Measurements from ENCODE around the gene DNMT3A. TPM values are rescaled to one million over a fixed set of nuclear protein-coding genes. Genes with fewer than 3 reads are reported as not detected.

The DNMT3A gene
- total and polyA plus RNA-seq, 2 experiments from 2014 or later = 47.2 to 80.4 TPM

DNA sequence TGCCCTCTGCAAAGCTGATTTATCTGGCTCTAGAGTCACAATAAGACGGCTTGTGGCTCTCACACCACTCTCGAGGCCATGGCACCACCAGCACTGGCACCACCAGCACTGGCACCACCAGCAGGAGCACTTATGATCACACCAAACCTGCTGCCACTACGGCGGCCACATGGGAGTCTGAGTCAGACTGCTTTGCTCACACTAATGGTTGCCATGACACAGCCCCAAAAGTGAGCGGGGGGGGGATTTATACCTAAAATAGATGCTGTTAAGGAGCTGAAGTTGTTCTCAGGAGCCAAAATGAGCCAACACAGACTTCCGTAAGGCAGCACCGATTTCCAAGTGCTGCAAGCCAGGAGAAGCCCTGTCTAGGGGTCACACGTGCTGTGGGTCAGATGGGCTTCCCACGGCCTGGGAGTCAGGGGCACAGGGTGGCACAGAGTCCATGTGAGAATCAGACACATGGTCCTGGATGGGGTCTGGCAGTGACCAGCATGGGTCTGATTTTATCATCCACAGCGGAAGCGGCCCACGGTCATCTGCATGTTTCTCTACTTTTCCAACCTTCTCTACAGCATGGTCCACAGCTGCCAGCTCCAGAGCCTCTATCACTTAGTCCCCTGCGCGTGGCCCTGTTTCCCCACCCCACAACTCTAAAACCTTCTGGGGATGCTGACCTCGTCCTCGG is 16.7 kb downstream of the DNMT3A start:
- no peak overlapping the region for H3K4me3 ChIP-seq
- peaks cover 11% of the 10 kb centered on the region for H3K27me3 Mint-ChIP-seq (ENCODE audit: insufficient read depth, low read depth, poor library complexity)
- no peak overlapping the region for H3K4me2 ChIP-seq
- peaks cover 13% of the 10 kb centered on the region; the same call in 2 of the 3 replicates for H3K9me3 Mint-ChIP-seq
- ATAC-seq = no peak
- H3K4me3 Mint-ChIP-seq = no peak overlapping the region
- H3F3A ChIP-seq (replicated peaks; ENCODE audit: low read depth) = 0 out of 2 replicates have a peak, but pooled peaks cover 8% of the 10 kb centered on the region
- no peak overlapping the region for H2AFZ ChIP-seq
- H3K79me2 ChIP-seq (replicated peaks; ENCODE audit: insufficient read depth) = 0 out of 2 replicates have a peak, but pooled peaks cover 4% of the 10 kb centered on the region
- no peaks in the 10 kb centered on the region for H3K9me2 ChIP-seq (ENCODE audit: insufficient read depth)
- peaks cover 6% of the 10 kb centered on the region; the same call in 1 of the 2 replicates for H3K4me1 ChIP-seq (ENCODE audit: insufficient read depth)
- no peak for DNase-seq (ENCODE audit: low spot score)
- H3K27ac Mint-ChIP-seq = no peak overlapping the region
- no peaks in the 10 kb centered on the region for H3K27me3 ChIP-seq (ENCODE audit: insufficient read depth)
- no peak overlapping the region for H3K27ac ChIP-seq (ENCODE audit: low read depth)
- H3K4me1 Mint-ChIP-seq = peaks cover 16% of the 10 kb centered on the region
- H3K36me3 Mint-ChIP-seq (ENCODE audit: low read depth) = peaks cover 11% of the 10 kb centered on the region
- H3K36me3 ChIP-seq (ENCODE audit: insufficient read depth) = no peaks in the 10 kb centered on the region
- H4K20me1 ChIP-seq (replicated peaks; ENCODE audit: insufficient read depth) = no peaks in the 10 kb centered on the region
- TF ChIP-seq ZNF331 (CRISPR knock-in tag; IDR thresholded peaks at IDR 0.05; ENCODE audit: low read depth) = no peak
- TF ChIP-seq, protein P1, sequence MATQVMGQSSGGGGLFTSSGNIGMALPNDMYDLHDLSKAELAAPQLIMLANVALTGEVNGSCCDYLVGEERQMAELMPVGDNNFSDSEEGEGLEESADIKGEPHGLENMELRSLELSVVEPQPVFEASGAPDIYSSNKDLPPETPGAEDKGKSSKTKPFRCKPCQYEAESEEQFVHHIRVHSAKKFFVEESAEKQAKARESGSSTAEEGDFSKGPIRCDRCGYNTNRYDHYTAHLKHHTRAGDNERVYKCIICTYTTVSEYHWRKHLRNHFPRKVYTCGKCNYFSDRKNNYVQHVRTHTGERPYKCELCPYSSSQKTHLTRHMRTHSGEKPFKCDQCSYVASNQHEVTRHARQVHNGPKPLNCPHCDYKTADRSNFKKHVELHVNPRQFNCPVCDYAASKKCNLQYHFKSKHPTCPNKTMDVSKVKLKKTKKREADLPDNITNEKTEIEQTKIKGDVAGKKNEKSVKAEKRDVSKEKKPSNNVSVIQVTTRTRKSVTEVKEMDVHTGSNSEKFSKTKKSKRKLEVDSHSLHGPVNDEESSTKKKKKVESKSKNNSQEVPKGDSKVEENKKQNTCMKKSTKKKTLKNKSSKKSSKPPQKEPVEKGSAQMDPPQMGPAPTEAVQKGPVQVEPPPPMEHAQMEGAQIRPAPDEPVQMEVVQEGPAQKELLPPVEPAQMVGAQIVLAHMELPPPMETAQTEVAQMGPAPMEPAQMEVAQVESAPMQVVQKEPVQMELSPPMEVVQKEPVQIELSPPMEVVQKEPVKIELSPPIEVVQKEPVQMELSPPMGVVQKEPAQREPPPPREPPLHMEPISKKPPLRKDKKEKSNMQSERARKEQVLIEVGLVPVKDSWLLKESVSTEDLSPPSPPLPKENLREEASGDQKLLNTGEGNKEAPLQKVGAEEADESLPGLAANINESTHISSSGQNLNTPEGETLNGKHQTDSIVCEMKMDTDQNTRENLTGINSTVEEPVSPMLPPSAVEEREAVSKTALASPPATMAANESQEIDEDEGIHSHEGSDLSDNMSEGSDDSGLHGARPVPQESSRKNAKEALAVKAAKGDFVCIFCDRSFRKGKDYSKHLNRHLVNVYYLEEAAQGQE (IDR thresholded peaks at IDR 0.05; ENCODE audit: unreplicated experiment) = no peak
- TF ChIP-seq, protein P2, sequence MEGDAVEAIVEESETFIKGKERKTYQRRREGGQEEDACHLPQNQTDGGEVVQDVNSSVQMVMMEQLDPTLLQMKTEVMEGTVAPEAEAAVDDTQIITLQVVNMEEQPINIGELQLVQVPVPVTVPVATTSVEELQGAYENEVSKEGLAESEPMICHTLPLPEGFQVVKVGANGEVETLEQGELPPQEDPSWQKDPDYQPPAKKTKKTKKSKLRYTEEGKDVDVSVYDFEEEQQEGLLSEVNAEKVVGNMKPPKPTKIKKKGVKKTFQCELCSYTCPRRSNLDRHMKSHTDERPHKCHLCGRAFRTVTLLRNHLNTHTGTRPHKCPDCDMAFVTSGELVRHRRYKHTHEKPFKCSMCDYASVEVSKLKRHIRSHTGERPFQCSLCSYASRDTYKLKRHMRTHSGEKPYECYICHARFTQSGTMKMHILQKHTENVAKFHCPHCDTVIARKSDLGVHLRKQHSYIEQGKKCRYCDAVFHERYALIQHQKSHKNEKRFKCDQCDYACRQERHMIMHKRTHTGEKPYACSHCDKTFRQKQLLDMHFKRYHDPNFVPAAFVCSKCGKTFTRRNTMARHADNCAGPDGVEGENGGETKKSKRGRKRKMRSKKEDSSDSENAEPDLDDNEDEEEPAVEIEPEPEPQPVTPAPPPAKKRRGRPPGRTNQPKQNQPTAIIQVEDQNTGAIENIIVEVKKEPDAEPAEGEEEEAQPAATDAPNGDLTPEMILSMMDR (conservative IDR thresholded peaks at IDR 0.05; ENCODE audit: low read depth in 2 of 2) = no peak

DNA sequence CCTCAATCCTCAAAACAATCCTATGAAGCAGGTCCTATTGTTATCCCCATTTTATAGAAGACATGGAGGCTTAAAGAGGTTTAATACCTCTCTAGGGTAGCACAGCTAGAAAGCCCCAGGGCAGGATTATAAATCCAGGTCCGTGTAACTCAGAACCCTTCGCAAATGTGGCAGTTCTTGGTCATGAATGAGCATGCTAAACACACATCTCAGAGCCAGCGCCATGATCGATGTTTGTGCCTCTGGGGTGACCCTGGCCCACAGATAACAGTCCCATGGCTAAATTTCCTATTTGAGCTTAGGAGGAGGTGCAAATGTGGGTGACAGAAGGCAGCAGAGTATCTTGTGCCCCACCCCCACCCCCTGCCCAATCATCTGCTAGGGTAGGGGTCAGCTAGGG is 17.5 kb downstream of the DNMT3A start:
- no peak overlapping the region for H3K27ac ChIP-seq (ENCODE audit: low read depth)
- H3K4me2 ChIP-seq = no peak overlapping the region
- H3K36me3 ChIP-seq (ENCODE audit: insufficient read depth) = no peaks in the 10 kb centered on the region
- Mint-ChIP-seq H3K27ac (no peak overlapping the region), H3K27me3 (ENCODE audit: insufficient read depth, low read depth, poor library complexity) (peaks cover 11% of the 10 kb centered on the region), H3K36me3 (ENCODE audit: low read depth) (peaks cover 11% of the 10 kb centered on the region), H3K4me1 (peaks cover 16% of the 10 kb centered on the region), H3K4me3 (no peak overlapping the region), H3K9me3 (peaks cover 13% of the 10 kb centered on the region; the same call in 2 of the 3 replicates)
- TF ChIP-seq, protein P3, sequence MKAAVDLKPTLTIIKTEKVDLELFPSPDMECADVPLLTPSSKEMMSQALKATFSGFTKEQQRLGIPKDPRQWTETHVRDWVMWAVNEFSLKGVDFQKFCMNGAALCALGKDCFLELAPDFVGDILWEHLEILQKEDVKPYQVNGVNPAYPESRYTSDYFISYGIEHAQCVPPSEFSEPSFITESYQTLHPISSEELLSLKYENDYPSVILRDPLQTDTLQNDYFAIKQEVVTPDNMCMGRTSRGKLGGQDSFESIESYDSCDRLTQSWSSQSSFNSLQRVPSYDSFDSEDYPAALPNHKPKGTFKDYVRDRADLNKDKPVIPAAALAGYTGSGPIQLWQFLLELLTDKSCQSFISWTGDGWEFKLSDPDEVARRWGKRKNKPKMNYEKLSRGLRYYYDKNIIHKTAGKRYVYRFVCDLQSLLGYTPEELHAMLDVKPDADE (IDR thresholded peaks at IDR 0.05) = no peak
- TF ChIP-seq NANOG (IDR thresholded peaks at IDR 0.05; ENCODE audit: borderline replicate concordance) = no peak
- H3K9me2 ChIP-seq (ENCODE audit: insufficient read depth) = no peaks in the 10 kb centered on the region
- peaks cover 6% of the 10 kb centered on the region; the same call in 1 of the 2 replicates for H3K4me1 ChIP-seq (ENCODE audit: insufficient read depth)
- DNase-seq (ENCODE audit: low spot score) = no peak
- H4K20me1 ChIP-seq (replicated peaks; ENCODE audit: insufficient read depth) = no peaks in the 10 kb centered on the region
- no peak for ATAC-seq
- H2AFZ ChIP-seq = no peak overlapping the region
- H3K27me3 ChIP-seq (ENCODE audit: insufficient read depth) = no peaks in the 10 kb centered on the region
- no peaks in the 10 kb centered on the region for H3K79me2 ChIP-seq (replicated peaks; ENCODE audit: insufficient read depth)
- 0 out of 2 replicates have a peak, but pooled peaks cover 8% of the 10 kb centered on the region for H3F3A ChIP-seq (replicated peaks; ENCODE audit: low read depth)
- H3K4me3 ChIP-seq = no peak overlapping the region

Data from GM23338 (cell line).